MM.1S (cell line): ENCODE results near the gene COL6A2.

ENCODE experiments used
- EZH2 ChIP-seq: fragments of 300-600 bp; sonication (generic); optimal IDR thresholded peaks from 2 replicates; pipeline ENCODE3; 2017; ENCODE audit warnings: low read depth, mild to moderate bottlenecking, antibody characterized with exemption, low read length, mixed read lengths
- EZH2phosphoT487 ChIP-seq: fragments of 300-600 bp; sonication (generic); IDR thresholded peaks from 2 replicates; pipeline ENCODE4 v1.6.1; 2018; ENCODE audit warnings: antibody characterized with exemption, low read length
- TF ChIP-seq, protein P1 (sequence below): fragments of 300-600 bp; sonication (generic); IDR thresholded peaks from 2 replicates; pipeline ENCODE4 v1.5.1; 2016; ENCODE audit warnings: antibody characterized with exemption, low read length, mixed read lengths

DNA sequence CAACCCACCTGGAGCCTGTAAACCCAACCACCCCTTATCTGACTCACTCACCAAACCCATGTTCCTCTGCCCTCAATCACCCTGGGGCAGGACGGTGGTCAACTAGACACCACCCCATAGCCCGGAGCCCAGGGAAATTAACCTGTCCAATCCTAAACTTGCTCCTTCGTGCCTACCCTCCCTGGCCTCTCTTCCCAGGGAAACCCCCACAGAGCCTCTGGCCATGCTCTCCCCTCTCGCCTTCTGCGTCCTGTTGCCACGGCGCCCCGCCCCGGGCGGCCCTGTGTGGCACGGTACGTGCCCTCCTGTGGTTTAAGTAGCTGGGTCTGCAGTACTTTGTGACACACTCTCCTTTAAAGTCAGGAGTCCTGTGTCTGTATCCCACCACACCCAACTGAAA lies 61.5 kb downstream of the COL6A2 start:
- TF ChIP-seq EZH2 (no peak), EZH2phosphoT487 (no peak)
- TF ChIP-seq, protein P1, sequence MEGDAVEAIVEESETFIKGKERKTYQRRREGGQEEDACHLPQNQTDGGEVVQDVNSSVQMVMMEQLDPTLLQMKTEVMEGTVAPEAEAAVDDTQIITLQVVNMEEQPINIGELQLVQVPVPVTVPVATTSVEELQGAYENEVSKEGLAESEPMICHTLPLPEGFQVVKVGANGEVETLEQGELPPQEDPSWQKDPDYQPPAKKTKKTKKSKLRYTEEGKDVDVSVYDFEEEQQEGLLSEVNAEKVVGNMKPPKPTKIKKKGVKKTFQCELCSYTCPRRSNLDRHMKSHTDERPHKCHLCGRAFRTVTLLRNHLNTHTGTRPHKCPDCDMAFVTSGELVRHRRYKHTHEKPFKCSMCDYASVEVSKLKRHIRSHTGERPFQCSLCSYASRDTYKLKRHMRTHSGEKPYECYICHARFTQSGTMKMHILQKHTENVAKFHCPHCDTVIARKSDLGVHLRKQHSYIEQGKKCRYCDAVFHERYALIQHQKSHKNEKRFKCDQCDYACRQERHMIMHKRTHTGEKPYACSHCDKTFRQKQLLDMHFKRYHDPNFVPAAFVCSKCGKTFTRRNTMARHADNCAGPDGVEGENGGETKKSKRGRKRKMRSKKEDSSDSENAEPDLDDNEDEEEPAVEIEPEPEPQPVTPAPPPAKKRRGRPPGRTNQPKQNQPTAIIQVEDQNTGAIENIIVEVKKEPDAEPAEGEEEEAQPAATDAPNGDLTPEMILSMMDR = no peak
